Sigmoid colon (tissue), 7 donors: ENCODE data around the gene CASKIN1. TPM values are rescaled to one million over a fixed set of nuclear protein-coding genes. Genes with fewer than 3 reads are reported as not detected.

Experiments used
- DNase-seq: peaks from one replicate; pipeline ENCODE4 v3.0.0-alpha.2; 2019
- H3K27ac ChIP-seq, 4 donors: fragments of 200-600 bp; sonication (generic); one replicate each; pipeline ENCODE4 v1.5.1; 2016 to 2019; ENCODE audit warnings: mild to moderate bottlenecking in 1 of 4
- H3K27me3 ChIP-seq, 3 donors: fragments of 200-600 bp; sonication (generic); one replicate each; pipeline ENCODE4 v1.5.1; 2019; ENCODE audit warnings: mild to moderate bottlenecking in 1 of 3
- H3K36me3 ChIP-seq, 4 donors: fragments of 200-600 bp; sonication (generic); one replicate each; pipeline ENCODE4 v1.5.1; 2016 to 2019
- H3K4me1 ChIP-seq, 4 donors: fragments of 200-600 bp; sonication (generic); one replicate each; pipeline ENCODE4 v1.5.1; 2017 to 2019
- H3K4me3 ChIP-seq, 4 donors: fragments of 200-600 bp; sonication (generic); one replicate each; pipeline ENCODE4 v1.5.1; 2017 to 2019; ENCODE audit warnings: mild to moderate bottlenecking in 2 of 4, moderate library complexity in 1 of 4
- H3K9me3 ChIP-seq, 4 donors: fragments of 200-600 bp in 3 of 4; sonication (generic) in 3 of 4; one replicate each; pipeline versions ENCODE4 v1.5.1 to v1.6.1; 2013 to 2019
- CTCF ChIP-seq, 4 experiments: fragments of 450-650 bp in 3 of 4; fragments of 200-600 bp in 1 of 4; IDR thresholded peaks; one replicate each; pipeline ENCODE4 v1.5.1; 2016 to 2019; ENCODE audit warnings: antibody characterized with exemption in 4 of 4, mild to moderate bottlenecking in 3 of 4, moderate library complexity in 2 of 4
- EP300 ChIP-seq, 4 donors: sonication (generic); formaldehyde crosslinking; IDR thresholded peaks; one replicate each; pipeline ENCODE4 v1.6.1; 2017; ENCODE audit warnings: antibody characterized with exemption in 4 of 4
- POLR2A ChIP-seq, 2 donors: fragments of 450-650 bp; IDR thresholded peaks; one replicate each; pipeline ENCODE4 v1.6.1; 2016; ENCODE audit warnings: antibody characterized with exemption in 2 of 2, mild to moderate bottlenecking in 2 of 2, moderate library complexity in 2 of 2
- POLR2AphosphoS5 ChIP-seq, 4 donors: sonication (generic); formaldehyde crosslinking; IDR thresholded peaks; one replicate each; pipeline ENCODE4 v1.6.1; 2017; ENCODE audit warnings: antibody characterized with exemption in 4 of 4
- WGBS, 2 donors: extraction: QIAGEN DNeasy Blood & Tissue Kit; methylation state at CpG; one replicate each; pipeline ENCODE4 v1.1.7; 2013; 5-methylcytosine and 5-hydroxymethylcytosine counted together
- intact Hi-C: fragments of 100-400 bp; cut with DNase I; formaldehyde crosslinking; loops from one replicate; pipeline ENCODE4 v1.15.1; 2023
- polyA plus RNA-seq, 3 donors: library from polyadenylated mRNA; stranded (reverse); fragments of 200-250 nt; gene quantifications; one replicate each; pipeline ENCODE4 v1.2.3, GENCODE V29; 2013
- total RNA-seq, 4 donors: library from RNA; depleted of rRNA; stranded (reverse); fragments of >200 nt; gene quantifications; one replicate each; pipeline ENCODE4 v1.1.0, GENCODE V29; 2016
- donor health status: healthy with polysubstance abuse.
- donor health status: Bipolar disorder and iron deficiency.
- donor health status: healthy.

The CASKIN1 gene
- total and polyA plus RNA-seq, 7 donors: under 0.01 to 0.55 (median 0.31) TPM; not detected in 1

GRCh38 chr16:2237493-2238149 lies 41.2 kb upstream of the CASKIN1 start:
- peaks cover 17 to 50% (median 26%) of the 10 kb centered on the region in 3 donors for H3K27me3 ChIP-seq
- WGBS, 2 donors: 5 to 18% methylated on average over 65 of the region's 65 CpGs
- H3K9me3 ChIP-seq: no peaks in the 10 kb centered on the region
- intact Hi-C loops: no loop called here
- no peak overlapping the region for H3K27ac ChIP-seq
- no peak overlapping the region for H3K4me3 ChIP-seq
- H3K4me1 ChIP-seq: peaks cover 0 to 27% (median 24%) of the 10 kb centered on the region in 4 donors
- peaks cover 38 to 58% (median 42%) of the 10 kb centered on the region in 4 donors for H3K36me3 ChIP-seq
- peak; percentile 67 for DNase-seq
- TF ChIP-seq EP300 (IDR thresholded peaks at IDR 0.05): no peak
- peak in 2 of 4 donors; percentile 32 to 40 for TF ChIP-seq POLR2AphosphoS5 (IDR thresholded peaks at IDR 0.05)

GRCh38 chr16:2237102-2237482 lies 40.7 kb upstream of the CASKIN1 start:
- intact Hi-C loops: no loop called here
- 5 to 7% methylated on average over 40 of the region's 40 CpGs for WGBS, 2 donors
- no peaks in the 10 kb centered on the region for H3K9me3 ChIP-seq
- H3K36me3 ChIP-seq: peaks cover 38 to 58% (median 42%) of the 10 kb centered on the region in 4 donors
- peak overlapping the region in 2 of 4 donors; percentile 14 to 24 for H3K4me3 ChIP-seq
- TF ChIP-seq CTCF (IDR thresholded peaks at IDR 0.05) (no peak), POLR2AphosphoS5 (IDR thresholded peaks at IDR 0.05) (no peak), EP300 (IDR thresholded peaks at IDR 0.05) (no peak), POLR2A (IDR thresholded peaks at IDR 0.05) (no peak)
- peaks cover 17 to 53% (median 26%) of the 10 kb centered on the region in 3 donors for H3K27me3 ChIP-seq
- no peak overlapping the region for H3K27ac ChIP-seq
- peak; percentile 66 for DNase-seq
- H3K4me1 ChIP-seq: peaks cover 0 to 27% (median 24%) of the 10 kb centered on the region in 4 donors

GRCh38 chr16:2236337-2237101 lies 40.1 kb upstream of the CASKIN1 start, which contains the start of gene DNASE1L2:
Gene DNASE1L2, plus strand, starts transcription at chr16:2236444. Its CDS starts 373 bp downstream, at chr16:2236817.
- Histone ChIP-seq H3K36me3 (peaks cover 43 to 58% (median 46%) of the 10 kb centered on the region in 4 donors), H3K4me3 (peak within 1 kb of the TSS in 3 of 4 donors; percentile 9 to 24 (median 14)), H3K9me3 (no peaks in the 10 kb centered on the region), H3K27me3 (peaks cover 17 to 53% (median 26%) of the 10 kb centered on the region in 3 donors), H3K27ac (no peak within 1 kb of the TSS), H3K4me1 (peaks cover 0 to 27% (median 24%) of the 10 kb centered on the region in 4 donors)
- 4 to 10% methylated on average over 64 of the region's 64 CpGs for WGBS, 2 donors
- DNase-seq: peak; percentile 70
- intact Hi-C loops: no loop called here
- TF ChIP-seq POLR2A (IDR thresholded peaks at IDR 0.05) (no peak), POLR2AphosphoS5 (IDR thresholded peaks at IDR 0.05) (peak in 1 of 4 donors; percentile 7)

- Histone ChIP-seq H3K27me3 (peaks cover 17 to 53% (median 26%) of the 10 kb centered on the region in 3 donors), H3K4me1 (peaks cover 0 to 27% (median 24%) of the 10 kb centered on the region in 4 donors), H3K4me3 (no peak overlapping the region), H3K27ac (no peak overlapping the region), H3K9me3 (no peaks in the 10 kb centered on the region), H3K36me3 (peaks cover 45 to 62% (median 48%) of the 10 kb centered on the region in 4 donors)
- intact Hi-C loops: no loop called here
- WGBS, 2 donors: 16 to 74% methylated on average over 19 of the region's 19 CpGs
- no peak for TF ChIP-seq CTCF (IDR thresholded peaks at IDR 0.05)
- TF ChIP-seq POLR2AphosphoS5 (IDR thresholded peaks at IDR 0.05): no peak
- no peak for TF ChIP-seq EP300 (IDR thresholded peaks at IDR 0.05)
- no peak for DNase-seq
Measured at GRCh38 chr16:2235695-2236336, 39.4 kb upstream of the CASKIN1 start.

GRCh38 chr16:2235234-2235651 lies 38.8 kb upstream of the CASKIN1 start:
- peaks cover 0 to 27% (median 24%) of the 10 kb centered on the region in 4 donors for H3K4me1 ChIP-seq
- H3K36me3 ChIP-seq: peaks cover 48 to 63% (median 52%) of the 10 kb centered on the region in 4 donors
- intact Hi-C loops: no loop called here
- DNase-seq: no peak
- no peak overlapping the region for H3K4me3 ChIP-seq
- H3K27ac ChIP-seq: no peak overlapping the region
- TF ChIP-seq POLR2A (IDR thresholded peaks at IDR 0.05): no peak
- no peak for TF ChIP-seq CTCF (IDR thresholded peaks at IDR 0.05)
- no peak for TF ChIP-seq POLR2AphosphoS5 (IDR thresholded peaks at IDR 0.05)
- TF ChIP-seq EP300 (IDR thresholded peaks at IDR 0.05): no peak
- 87 to 94% methylated on average over 28 of the region's 28 CpGs for WGBS, 2 donors
- peaks cover 17 to 53% (median 26%) of the 10 kb centered on the region in 3 donors for H3K27me3 ChIP-seq
- H3K9me3 ChIP-seq: no peaks in the 10 kb centered on the region
